Left cardiac atrium (tissue), 4 donors: ENCODE results near the gene MAGI2. TPM values are rescaled to one million over a fixed set of nuclear protein-coding genes. Genes with fewer than 3 reads are reported as not detected.
"Not testable (repeated sequence)": the region's sequence is repeated elsewhere in the genome, so short reads cannot be mapped to it uniquely, and the experiment has no call there.

Source experiments
- ATAC-seq, 2 donors: fragments of 200-7000 bp; cut with Tn5 transposase; one replicate each; pipeline ENCODE4 v1.9.1; 2020; ENCODE audit warnings: mild to moderate bottlenecking in 2 of 2, moderate library complexity in 2 of 2
- DNase-seq: peaks from one replicate; pipeline ENCODE4 v3.0.0-alpha.2; 2020
- intact Hi-C, 2 donors: fragments of 100-400 bp; cut with DNase I; formaldehyde crosslinking; loops; one replicate each; pipeline versions ENCODE4 v1.14.1 to v1.15.1; 2022 to 2023
- total RNA-seq, 2 donors: library from RNA; stranded (reverse); fragmentation: NEBNext Ultra II Directional; extraction: Animal tissue kit (Norgen Biotek cat#: 25700); gene quantifications; one replicate each; pipeline ENCODE4 v1.2.1, GENCODE V29; 2021
- donor health status: DM: no; HTN: yes; CAD: no.
- donor health status: DM: no; HTN: yes; CAD: no; lungs with severe emphysema.
- donor health status: DM: yes; HTN: yes; CAD: no.
- donor health status: Dilated cardiomyopathy.

The MAGI2 gene
- total RNA-seq, 2 donors from 2014 or later = 7.2 to 8.7 TPM

DNA sequence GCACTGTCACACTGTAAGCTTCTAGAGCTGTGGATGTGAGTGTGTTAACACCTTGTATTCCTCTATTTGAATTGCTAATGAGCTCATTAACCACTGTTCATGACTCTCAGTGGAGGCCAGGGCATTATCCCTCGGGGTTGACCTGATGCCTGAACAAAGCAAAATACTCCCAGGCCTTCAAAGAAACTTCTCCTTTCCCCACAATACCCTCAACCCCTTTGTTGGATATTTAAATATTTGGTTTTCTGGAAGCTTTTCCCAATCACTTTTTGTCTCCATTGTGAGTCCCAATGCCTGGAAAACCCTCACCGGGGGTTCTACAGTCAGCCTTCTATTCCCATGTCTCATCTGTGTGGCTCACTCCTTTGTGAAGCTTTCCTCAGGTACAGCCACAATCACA, 874.8 kb downstream of the MAGI2 start:
- no peak for ATAC-seq

DNA sequence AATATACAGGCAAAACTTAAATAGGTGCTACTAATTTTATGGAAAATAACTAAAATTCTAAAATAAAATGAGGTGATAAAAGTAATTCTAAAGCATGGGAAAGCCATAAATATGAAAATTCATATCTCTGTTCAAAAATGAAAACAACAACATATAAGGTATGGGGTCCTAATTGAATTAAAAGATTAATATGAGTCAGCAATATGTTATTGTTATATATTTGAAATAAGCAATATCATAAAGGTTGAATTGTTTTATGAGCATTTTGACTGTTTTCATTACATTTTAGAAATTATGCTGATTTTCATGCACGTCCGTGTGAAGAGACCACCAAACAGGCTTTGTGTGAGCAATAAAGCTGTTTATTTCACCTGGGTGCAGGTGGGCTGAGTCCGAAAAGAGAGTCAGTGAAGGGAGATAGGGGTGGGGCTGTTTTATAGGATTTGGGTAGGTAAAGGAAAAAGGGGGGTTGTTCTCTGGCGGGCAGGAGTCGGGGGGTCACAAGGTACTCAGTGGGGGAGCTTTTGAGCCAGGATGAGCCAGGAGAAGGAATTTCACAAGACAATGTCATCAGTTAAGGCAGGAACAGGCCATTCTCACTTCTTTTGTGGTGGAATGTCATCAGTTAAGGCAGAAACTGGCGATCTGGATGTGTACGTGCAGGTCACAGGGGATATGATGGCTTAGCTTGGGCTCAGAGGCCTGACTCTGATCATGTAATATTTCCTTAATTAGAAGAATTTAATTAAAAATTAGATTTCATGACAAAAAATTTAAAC, 876.1 kb downstream of the MAGI2 start:
- DNase-seq, ATAC-seq, intact Hi-C loops: not testable (repeated sequence)

More for the DNA sequence above, 874.8 kb downstream of the MAGI2 start:
- no peak for DNase-seq
- intact Hi-C loops = no loop called here

DNA sequence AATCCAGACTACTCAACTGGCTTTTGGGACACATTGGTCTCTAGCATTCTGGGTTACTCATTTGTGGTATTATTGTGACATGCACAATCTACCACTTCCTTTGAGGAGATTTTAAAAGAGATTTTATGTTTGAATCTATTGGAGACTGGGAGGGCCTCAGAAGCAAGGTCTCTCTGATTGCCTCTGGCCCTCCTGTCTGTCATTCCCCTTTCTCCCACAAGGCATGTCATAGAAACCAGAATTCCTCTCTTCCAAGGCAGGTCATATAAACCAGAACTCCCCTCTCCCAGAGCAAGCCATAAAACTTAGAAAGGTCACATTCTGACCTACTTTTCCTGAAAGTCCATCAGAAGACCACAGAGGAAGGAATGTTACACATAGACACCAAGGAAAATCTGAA, 877.2 kb downstream of the MAGI2 start:
- intact Hi-C loops = no loop called here
- DNase-seq = no peak
- no peak for ATAC-seq

DNA sequence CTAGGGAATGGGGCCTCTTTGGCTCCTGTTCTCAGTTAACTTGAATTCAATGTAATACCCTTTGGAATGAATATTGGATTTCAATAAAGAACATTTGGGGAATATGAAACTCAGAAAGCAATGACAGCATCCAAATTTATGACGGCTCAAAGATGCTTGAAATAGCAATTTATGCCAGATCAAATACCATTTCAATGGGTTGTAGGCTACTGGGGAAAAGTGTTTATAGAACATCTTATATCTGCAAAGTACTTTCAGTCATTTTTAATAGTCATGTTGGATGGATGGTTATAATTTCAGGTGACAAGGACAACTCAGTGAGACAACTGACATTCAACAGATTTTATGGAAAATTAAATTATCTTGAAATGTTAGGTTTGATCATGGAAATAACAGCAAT, 882.2 kb downstream of the MAGI2 start:
- DNase-seq (no peak), ATAC-seq (no peak)
- intact Hi-C loops = no loop called here

DNA sequence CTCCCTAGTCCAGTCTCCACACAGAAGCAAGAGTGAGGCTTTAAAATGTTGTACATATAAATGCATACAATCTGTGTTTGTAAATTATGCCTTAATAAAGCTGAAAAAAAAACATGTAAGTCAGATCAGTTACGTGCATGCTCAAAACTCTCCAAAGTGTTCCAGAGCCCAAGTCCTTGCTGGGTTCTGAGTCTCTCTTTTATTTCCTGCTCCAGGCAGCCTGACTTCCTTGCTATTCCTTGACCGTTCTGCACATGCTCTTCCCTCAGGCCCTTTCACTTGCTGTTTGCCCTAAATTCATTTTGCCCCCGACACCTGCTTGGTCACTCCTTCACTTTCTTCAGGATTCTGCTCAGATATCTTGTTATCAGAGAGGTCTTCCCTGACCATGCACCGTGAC, 884.8 kb downstream of the MAGI2 start:
- intact Hi-C loops = no loop called here
- DNase-seq (no peak), ATAC-seq (no peak)

DNA sequence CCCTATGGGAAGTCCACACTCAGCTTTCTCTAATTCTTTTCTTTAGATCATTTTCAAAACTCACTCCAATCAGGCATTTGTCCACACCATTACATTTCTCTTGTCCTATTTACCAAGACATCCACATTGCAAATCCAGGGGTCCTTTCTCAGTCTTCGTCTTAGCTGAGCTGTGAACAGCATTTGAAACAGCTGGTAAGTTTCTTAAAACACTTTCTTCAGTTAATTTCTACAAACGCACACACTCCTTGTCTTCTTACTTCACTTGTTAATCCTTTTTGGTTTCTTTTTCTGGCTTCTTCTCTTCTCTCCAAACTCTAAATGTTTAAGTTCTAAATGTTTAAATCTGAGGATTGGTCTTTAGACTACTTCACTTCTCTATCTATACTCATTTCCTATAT, 885.6 kb downstream of the MAGI2 start:
- no peak for DNase-seq
- ATAC-seq = no peak
- intact Hi-C loops = no loop called here

DNA sequence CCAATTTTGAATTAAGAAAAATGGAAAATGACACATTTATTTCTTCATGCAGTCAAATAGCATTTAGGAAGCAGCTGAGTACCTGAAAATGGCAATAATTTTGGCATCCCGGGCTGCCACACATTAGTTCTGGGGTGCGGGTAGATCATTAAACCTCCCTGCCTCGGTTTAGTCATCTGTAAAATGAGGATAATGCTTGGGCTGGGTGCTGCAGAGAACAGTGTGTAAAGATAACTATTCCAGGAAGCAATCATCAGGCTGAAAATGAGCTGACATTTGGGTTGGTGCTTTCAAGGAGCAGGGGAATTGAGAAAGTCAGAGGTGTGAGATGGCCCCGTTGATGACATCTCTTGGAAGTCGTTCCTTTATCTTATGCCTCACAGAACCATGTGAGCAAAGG, 887.7 kb downstream of the MAGI2 start:
- DNase-seq (no peak), ATAC-seq (no peak)
- intact Hi-C loops = no loop called here

DNA sequence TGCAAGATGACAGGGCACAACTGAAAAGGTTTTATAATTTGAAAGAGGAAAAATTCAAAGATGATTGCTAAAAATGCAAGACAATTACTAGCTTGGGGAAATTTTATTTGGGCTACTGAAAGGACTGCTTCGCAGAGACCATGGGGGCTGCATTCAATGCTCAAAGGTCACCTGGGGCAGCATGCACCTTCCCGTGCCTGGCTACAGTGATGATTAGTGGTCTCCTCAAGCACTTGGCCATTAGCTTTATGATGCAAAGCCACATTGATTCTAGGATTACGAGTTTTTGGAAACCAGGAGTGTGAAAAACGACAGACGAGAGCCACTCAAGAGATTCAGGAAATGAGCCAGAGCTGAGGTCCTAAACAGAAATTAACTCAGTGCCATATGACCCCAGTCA, 890.3 kb downstream of the MAGI2 start:
- DNase-seq (no peak), ATAC-seq (no peak)
- intact Hi-C loops = no loop called here

DNA sequence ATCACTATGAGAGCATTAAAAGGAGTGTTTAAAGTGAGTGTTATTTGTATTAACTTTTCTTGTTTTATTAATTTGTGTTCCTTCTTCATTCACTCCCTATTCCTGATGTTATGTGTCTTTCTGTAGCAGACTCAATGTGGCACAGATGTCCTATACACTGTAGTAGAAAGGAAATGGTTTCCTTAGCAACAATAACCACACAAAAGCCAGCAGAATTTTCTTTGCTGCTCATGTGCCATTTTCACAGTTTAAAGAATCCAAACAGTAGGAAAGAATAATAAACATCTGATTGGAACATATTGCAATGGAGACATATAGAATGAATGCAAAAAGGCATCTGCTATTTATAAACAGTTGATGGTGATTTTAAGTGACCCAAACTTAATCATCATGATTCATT, 891.3 kb downstream of the MAGI2 start:
- DNase-seq (no peak), ATAC-seq (no peak)
- intact Hi-C loops = no loop called here

DNA sequence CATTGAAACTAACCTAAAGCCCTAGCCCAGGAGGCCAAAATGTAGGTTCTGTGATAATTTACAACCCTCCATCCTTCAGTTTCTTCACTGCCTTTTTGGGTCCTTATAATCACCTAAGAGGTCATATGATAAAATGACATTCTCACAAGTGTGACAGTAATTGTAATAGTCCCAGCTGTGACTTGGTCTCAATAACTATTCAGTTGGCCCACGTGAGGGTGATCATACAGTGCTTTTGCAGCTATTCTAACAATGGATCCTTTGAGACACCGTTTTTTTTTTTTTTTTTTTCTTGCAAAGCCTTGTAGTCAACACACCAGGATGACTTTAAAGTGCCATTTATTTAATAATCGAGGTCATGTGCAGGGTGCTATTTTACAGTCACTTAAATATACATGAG, 894.9 kb downstream of the MAGI2 start:
- ATAC-seq = no peak
- no peak for DNase-seq
- intact Hi-C loops = no loop called here

DNA sequence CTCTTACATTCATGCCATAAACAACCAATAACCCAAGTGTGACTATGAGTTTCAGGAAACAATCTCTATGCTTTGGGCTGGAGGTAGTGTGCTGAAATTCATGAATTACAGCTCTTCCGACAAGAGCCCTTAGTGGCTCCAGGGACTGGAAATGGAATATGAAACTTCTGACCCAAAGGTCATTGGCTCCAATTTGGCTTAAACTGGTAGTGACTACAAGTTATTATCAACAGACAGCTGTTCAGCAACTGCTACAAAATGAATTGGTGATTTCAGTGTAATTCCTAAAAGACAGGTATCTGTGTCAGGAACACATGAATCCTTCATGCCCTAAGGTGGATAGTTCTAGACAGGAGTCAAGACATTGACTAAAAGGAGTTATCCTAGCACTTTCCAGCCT, 909.5 kb downstream of the MAGI2 start:
- intact Hi-C loops = no loop called here
- DNase-seq (no peak), ATAC-seq (no peak)

DNA sequence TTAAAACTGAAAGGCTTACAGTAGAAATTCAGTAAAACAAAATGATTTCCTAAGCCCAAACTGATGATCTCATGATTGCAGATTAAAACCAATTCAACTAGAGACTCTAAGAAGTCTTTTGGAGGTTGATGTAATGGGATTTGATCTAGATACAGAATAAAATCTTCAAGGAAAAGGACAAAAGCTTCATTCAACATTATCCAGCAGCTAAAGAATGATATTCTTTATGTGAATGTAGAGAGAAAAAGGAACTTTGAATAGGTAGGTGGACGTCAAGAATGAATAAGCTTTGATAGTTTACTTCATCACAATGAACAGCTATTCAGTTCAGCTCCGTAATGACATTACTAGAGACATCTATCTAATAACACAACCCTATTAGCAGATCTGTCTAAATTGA, 910.5 kb downstream of the MAGI2 start:
- ATAC-seq (no peak), DNase-seq (no peak)
- intact Hi-C loops = no loop called here

DNA sequence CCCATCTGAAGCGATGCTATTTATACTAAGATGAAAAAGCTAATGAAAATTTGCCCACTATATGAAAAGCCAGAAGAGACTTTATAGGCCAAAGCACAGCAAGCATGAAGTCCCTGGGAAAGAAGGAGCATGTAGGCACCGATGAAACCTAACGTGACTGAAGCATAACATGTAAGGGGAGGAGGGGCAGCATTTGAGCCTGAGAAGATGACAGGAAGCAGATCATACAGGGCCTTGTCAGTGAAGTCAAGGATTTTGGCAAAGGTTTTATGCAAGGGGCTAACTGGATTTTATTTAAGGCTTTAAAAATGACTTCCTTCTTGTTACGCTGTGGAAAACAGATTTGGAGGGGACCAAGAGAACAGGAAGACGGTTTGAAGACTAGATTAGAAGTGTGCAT, 910.9 kb downstream of the MAGI2 start:
- DNase-seq = no peak
- intact Hi-C loops = no loop called here
- no peak for ATAC-seq

DNA sequence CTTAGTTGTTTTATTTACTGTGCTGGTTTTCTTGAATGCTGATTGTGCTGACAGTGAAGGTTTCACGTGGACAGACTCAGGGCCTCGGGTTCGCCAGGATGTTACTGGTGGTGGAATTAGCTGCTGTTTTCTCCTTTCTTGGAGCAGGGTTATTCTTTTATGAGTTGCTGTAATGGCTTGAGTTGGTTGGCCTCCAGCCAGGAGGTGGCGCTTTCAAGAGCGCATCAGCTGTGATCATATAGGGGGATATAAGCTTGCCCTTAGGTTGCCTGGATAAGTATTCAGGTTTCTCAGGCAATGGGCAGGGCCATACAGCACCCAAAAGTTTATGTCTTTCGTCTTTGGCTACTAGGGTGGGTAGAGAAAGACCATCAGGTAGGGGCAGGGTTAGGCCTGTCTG, 913.6 kb downstream of the MAGI2 start:
- intact Hi-C loops = no loop called here
- DNase-seq = no peak
- ATAC-seq = no peak

DNA sequence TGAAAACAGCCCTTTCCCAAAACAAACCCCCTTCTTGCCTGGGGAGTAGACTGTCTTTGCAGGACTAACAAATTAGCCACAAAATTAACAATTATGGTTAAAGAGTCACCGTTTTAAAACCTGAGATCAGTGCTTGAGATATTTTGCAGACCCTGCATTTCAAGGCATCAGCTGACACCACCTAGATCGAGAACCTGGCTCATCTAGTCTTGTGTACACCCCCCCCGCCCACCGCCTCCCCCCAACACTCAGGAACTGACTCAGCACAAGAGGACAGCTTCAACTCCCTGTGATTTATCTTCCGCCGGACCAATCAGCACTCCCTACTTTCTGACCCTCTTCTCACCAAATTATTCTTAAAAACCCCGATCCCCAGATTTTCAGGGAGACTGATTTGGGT, 917.8 kb downstream of the MAGI2 start:
- DNase-seq (no peak), ATAC-seq (no peak)
- intact Hi-C loops = no loop called here

DNA sequence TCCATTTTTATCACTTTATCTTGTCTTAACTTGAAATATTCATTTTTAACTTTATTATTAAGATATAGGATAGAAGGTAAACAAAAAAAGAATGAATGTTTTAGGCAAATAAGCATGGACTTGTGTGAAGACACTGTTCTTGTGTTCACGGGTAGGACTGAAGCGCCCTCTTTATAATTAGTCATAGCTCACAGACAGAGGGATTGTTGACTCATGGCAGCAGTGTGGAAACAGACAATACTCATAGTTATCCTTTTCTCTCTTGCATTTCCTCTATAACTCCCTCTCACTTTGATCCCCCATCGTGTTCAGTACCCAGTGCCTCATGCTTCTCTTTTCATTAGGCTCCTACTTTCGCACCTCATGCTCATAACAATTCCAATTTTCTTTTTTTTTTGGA, 923.1 kb downstream of the MAGI2 start:
- ATAC-seq (no peak), DNase-seq (no peak)
- intact Hi-C loops = no loop called here

DNA sequence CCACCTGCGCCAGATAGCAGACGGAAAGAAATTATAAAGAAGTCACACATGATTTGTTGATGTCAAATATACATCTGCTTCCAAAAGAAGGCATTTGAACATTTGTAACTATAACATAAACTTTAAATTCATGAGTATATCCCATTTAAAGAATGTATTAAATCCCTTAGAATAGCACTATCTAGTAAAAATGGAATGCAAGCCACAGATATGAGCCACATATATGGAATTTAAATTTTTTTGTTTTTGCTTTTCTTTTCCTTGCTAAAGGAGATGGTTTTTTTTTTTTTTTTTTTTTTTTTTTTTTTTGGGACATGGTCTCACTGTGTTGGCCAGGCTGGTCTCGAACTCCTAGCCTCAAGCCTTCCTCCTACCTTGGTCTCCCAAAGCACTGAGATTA, 924.1 kb downstream of the MAGI2 start:
- ATAC-seq (no peak), DNase-seq (no peak)

DNA sequence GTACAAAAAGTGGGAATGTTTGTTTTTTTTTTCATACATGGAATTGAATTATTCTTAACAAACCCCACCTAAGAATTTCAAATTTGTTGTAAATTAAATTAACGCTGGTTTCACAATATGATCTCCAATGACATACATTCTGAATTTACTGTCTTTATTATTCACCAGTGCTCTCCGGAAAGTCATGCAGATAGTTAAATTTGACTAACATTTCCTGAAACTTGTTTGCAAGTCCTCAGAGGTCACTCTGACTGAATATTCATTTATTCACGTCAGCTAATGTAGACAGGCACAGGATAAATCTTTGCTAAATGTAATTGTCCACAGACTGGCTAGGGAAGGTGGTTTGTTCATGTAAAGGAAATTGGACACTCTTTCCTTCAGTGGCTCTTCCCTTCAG, 924.5 kb downstream of the MAGI2 start:
- DNase-seq (no peak), ATAC-seq (no peak)
- intact Hi-C loops = no loop called here

More for the DNA sequence above, 924.1 kb downstream of the MAGI2 start:
- intact Hi-C loops = no loop called here

DNA sequence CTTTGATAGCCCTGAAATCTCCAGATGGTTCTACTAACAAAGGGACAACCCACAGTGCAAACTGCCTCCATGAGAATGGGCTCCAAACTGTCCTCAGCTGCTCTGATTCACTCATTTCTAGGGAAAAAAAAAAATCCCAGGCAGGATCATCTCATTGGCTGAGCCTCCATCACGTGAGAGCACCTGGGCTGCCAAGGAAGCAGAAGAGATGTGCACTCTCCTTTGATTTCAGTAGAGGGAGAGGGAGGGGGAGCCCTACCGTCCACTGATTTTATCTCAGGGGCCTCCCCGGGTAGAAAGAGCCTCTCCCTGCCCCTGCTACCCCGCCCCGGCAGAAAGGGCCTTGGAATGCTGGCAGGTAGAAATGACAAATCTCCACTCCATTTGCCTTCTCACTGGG, 929.5 kb downstream of the MAGI2 start:
- intact Hi-C loops = no loop called here
- no peak for DNase-seq
- no peak for ATAC-seq

DNA sequence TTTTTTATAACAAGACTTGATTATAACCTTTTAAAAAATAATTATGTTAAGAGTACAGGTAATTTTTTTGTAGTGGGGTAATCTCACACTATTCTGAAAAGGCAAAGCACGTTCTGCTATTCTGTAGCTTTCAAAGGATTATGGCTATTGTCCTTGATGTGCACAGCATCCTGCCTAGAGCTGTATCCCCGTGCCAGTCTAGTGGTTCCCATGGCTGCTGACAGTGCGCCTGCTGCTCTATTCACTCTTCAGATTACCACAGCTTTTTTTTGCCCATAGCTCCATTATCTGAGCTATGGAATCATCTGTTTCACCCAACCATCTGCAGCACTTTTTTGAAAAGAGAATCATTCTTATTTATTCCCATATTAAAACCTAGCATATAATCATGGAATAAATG, 931.5 kb downstream of the MAGI2 start:
- intact Hi-C loops = no loop called here
- ATAC-seq (no peak), DNase-seq (no peak)

DNA sequence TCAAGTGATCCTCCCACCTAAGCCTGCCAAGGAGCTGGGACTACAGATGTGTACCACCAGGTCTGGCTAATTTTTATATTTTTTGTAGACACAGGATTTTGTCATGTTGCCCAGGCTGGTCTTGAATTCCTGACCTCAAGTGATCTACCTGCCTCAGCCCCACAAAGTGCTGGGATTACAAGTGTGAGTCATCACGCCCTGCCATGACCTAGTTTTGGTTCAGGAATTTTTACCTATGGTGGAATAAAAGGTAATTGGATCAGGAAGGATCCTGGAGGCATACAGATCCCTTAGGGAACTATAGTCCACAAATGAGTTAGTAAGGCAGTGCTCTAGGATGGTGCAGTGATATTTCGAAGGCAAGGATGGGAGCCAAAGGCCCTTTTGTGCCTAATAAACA, 937.0 kb downstream of the MAGI2 start:
- ATAC-seq (no peak), DNase-seq (no peak)
- intact Hi-C loops = no loop called here

DNA sequence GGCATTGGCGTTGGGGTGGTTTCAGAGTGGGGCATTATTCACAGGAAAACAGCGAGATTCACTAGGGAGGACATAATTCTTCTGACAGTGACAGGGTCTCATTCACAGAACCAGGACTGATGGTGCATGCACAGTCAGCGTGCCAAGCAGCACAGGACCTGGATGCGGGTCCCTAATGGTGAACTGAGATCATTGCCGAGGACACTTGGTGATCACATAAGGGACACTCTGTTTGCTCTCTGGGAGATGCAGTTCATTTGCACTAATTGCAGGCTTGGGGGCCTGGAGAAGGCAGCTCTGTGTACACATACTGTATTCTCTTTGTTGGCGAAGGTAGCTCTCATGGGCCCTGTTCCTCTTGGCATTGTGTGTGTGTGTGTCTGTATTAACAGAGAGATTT, 938.8 kb downstream of the MAGI2 start:
- ATAC-seq = no peak
- no peak for DNase-seq
- intact Hi-C loops = loop anchor here in 1 of 2 donors (5.0 kb wide), 1 partner anchor 663 kb away; no protein-coding TSS in a partner anchor
